GM12878 (cell line): ENCODE results near the gene SLU7. TPM values are rescaled to one million over a fixed set of nuclear protein-coding genes. Genes with fewer than 3 reads are reported as not detected.

Source experiments
- ATAC-seq: fragments of 200-7000 bp; cut with Tn5 transposase; 3 replicates; pipeline ENCODE4 v1.9.1; 2020; ENCODE audit warnings: mild to moderate bottlenecking, moderate library complexity
- Bru-seq: library from RNA; stranded (reverse); fragments of 400-500 nt; gene quantifications from one replicate; lab custom pipeline; 2021; lab: Mats Ljungman, UMichigan
- BruChase-seq, 2 experiments: library from RNA; stranded (reverse); fragments of 400-500 nt; gene quantifications; one replicate each; lab custom pipeline; 2021; lab: Mats Ljungman, UMichigan
- BruUV-seq: library from RNA; stranded (reverse); fragments of 400-500 nt; replicated peaks from 2 replicates; lab custom pipeline; 2021; lab: Mats Ljungman, UMichigan
- CTCF ChIA-PET: fragments of 300-600 bp; sonication (Branson Sonifier 250); formaldehyde crosslinking; extraction: SDS; loops from one replicate; lab custom pipeline; 2021; ENCODE audit warnings: inconsistent platforms; lab: Yijun Ruan, JAX
- POLR2A ChIA-PET: fragments of 350-600 bp; formaldehyde crosslinking; extraction: SDS; loops from one replicate; lab custom pipeline; 2021; ENCODE audit warnings: inconsistent platforms; lab: Charles Lee
- RAD21 ChIA-PET: fragments of 300-600 bp; sonication (Branson Sonifier 250); formaldehyde crosslinking; loops from one replicate; lab custom pipeline; 2023; ENCODE audit warnings: antibody characterized with exemption; ENCODE audit not compliant: unreplicated experiment; lab: Charles Lee
- SMC1A ChIA-PET: fragments of 300-600 bp; sonication (Branson Sonifier 250); formaldehyde crosslinking; loops from one replicate; lab custom pipeline; 2023; ENCODE audit not compliant: unreplicated experiment, uncharacterized antibody; lab: Charles Lee
- DNase-seq: peaks from one replicate; pipeline ENCODE4 v3.0.0-alpha.2; 2011; ENCODE audit warnings: low read depth, low spot score
- FAIRE-seq: peaks from 3 replicates; lab custom pipeline; 2011; peaks lifted over from hg19 to GRCh38; lab: Jason Lieb, UNC
- H2AFZ ChIP-seq: 2 replicates; pipeline ENCODE4 v1.6.0; 2011; ENCODE audit warnings: low read depth, low read length, control low read depth; ENCODE audit not compliant: control insufficient read depth
- H3K27ac ChIP-seq: 2 replicates; pipeline ENCODE4 v1.5.1; 2011; ENCODE audit warnings: control low read depth; ENCODE audit not compliant: control insufficient read depth, insufficient read depth
- H3K27me3 ChIP-seq, 2 experiments: replicated peaks in 1 of 2; 2 replicates each; pipeline versions ENCODE4 v1.6.0 to v1.6.1; 2011; ENCODE audit warnings: low read length in 1 of 2; ENCODE audit not compliant: control insufficient read depth in 2 of 2, insufficient read depth in 2 of 2
- H3K36me3 ChIP-seq, 2 experiments: 2 replicates each; pipeline ENCODE4 v1.5.1; 2011; ENCODE audit warnings: low read length in 1 of 2; ENCODE audit not compliant: control insufficient read depth in 2 of 2, insufficient read depth in 2 of 2
- H3K4me1 ChIP-seq: 2 replicates; pipeline ENCODE4 v1.6.1; 2011; ENCODE audit warnings: mild to moderate bottlenecking, low read length, moderate library complexity, mixed read lengths; ENCODE audit not compliant: control insufficient read depth, insufficient read depth
- H3K4me2 ChIP-seq: 2 replicates; pipeline ENCODE4 v1.6.0; 2011; ENCODE audit warnings: control low read depth; ENCODE audit not compliant: control insufficient read depth, insufficient read depth
- H3K4me3 ChIP-seq: fragments of 200-600 bp; sonication (generic); 2 replicates; pipeline ENCODE4 v1.5.1; 2016
- H3K79me2 ChIP-seq: 2 replicates; pipeline ENCODE4 v1.6.0; 2011; ENCODE audit warnings: low read length; ENCODE audit not compliant: control insufficient read depth, insufficient read depth
- H3K9ac ChIP-seq: 2 replicates; pipeline ENCODE4 v1.8.0; 2011; ENCODE audit warnings: low read length, control low read depth, mixed read lengths; ENCODE audit not compliant: control insufficient read depth, insufficient read depth
- H3K9me3 ChIP-seq: replicated peaks from 3 replicates; pipeline ENCODE4 v1.5.1; 2011; ENCODE audit warnings: mild to moderate bottlenecking, low read length; ENCODE audit not compliant: control insufficient read depth, insufficient read depth
- H4K20me1 ChIP-seq: 2 replicates; pipeline ENCODE4 v1.6.0; 2011; ENCODE audit not compliant: control insufficient read depth, insufficient read depth
- ATF2 ChIP-seq: IDR thresholded peaks from 2 replicates; pipeline ENCODE4 v1.6.1; 2012; ENCODE audit warnings: low read length, inconsistent platforms
- CBFB ChIP-seq: IDR thresholded peaks from 2 replicates; pipeline ENCODE4 v1.6.1; 2016; ENCODE audit warnings: antibody characterized with exemption, low read depth
- CREM ChIP-seq: IDR thresholded peaks from 2 replicates; pipeline ENCODE4 v1.6.1; 2014; ENCODE audit warnings: antibody characterized with exemption, low read depth
- ETV6 ChIP-seq, 2 experiments: fragments of 450-650 bp in 1 of 2; IDR thresholded peaks in 1 of 2; conservative IDR thresholded peaks in 1 of 2; 2 replicates each; pipeline ENCODE4 v1.6.1; 2014; ENCODE audit warnings: antibody characterized with exemption in 1 of 2, borderline replicate concordance in 1 of 2, low read depth in 1 of 2, mild to moderate bottlenecking in 1 of 2, moderate library complexity in 1 of 2
- EZH2 ChIP-seq: IDR thresholded peaks from 2 replicates; pipeline ENCODE4 v1.6.1; 2012; ENCODE audit warnings: low read depth, mild to moderate bottlenecking, control low read depth, inconsistent platforms, low read length, borderline replicate concordance; ENCODE audit not compliant: control insufficient read depth
- GABPA ChIP-seq: IDR thresholded peaks from 2 replicates; pipeline ENCODE4 v1.6.1; 2014; ENCODE audit warnings: antibody characterized with exemption, low read depth, mild to moderate bottlenecking, inconsistent platforms
- MXI1 ChIP-seq: fragments of 150-350 bp; IDR thresholded peaks from 2 replicates; pipeline ENCODE4 v1.6.1; 2011; ENCODE audit warnings: low read depth, mild to moderate bottlenecking, inconsistent platforms, low read length, improper control_type of control experiment
- SUZ12 ChIP-seq: fragments of 200-600 bp; sonication (generic); IDR thresholded peaks from one replicate; pipeline ENCODE4 v1.6.1; 2018; ENCODE audit warnings: antibody characterized with exemption, mild to moderate bottlenecking; ENCODE audit not compliant: unreplicated experiment
- ZNF384 ChIP-seq: IDR thresholded peaks from 2 replicates; pipeline ENCODE4 v1.6.1; 2012; ENCODE audit warnings: low read depth, mild to moderate bottlenecking, low read length, improper control_type of control experiment, borderline replicate concordance
- WGBS: methylation state at CpG from one replicate; pipeline ENCODE4 v1.1.6; 2016; ENCODE audit warnings: low lambda C conversion rate; ENCODE audit not compliant: insufficient replicate concordance, insufficient coverage; ENCODE audit errors: missing lambda C conversion rate; 5-methylcytosine and 5-hydroxymethylcytosine counted together
- in situ Hi-C: fragments of 300-500 bp; cut with MboI; formaldehyde crosslinking; loops from 9 replicates; pipeline ENCODE4 v1.14.3; 2018; ENCODE audit warnings: mixed read lengths
- intact Hi-C: fragments of 100-400 bp; cut with micrococcal nuclease; formaldehyde crosslinking; loops from one replicate; pipeline ENCODE4 v1.14.2; 2022; ENCODE audit not compliant: unreplicated experiment
- long read RNA-seq, 2 experiments: library from polyadenylated mRNA; unstranded; transcript quantifications; one replicate each; pipeline ENCODE4 v2.0.0, GENCODE V29; 2019 to 2020
- polyA minus RNA-seq, 3 experiments: library from RNA; depleted of rRNA, polyadenylated mRNA; stranded (reverse); fragments of >200 nt; gene quantifications; 2 replicates each; pipeline ENCODE4 v1.2.3, GENCODE V29; 2011
- polyA plus RNA-seq, 11 experiments: library from polyadenylated mRNA; depleted of rRNA in 4 of 11; unstranded in 6 of 11; stranded (reverse) in 5 of 11; fragments of >200 nt; fragmentation: Nextera tagmentation in 4 of 11; fragmentation: Illumina TruSeq in 1 of 11; extraction: Ambion mirVana in 4 of 11; extraction: Trizol in 1 of 11; gene quantifications; 1 replicate in 1 of 11; 2 replicates in 10 of 11; pipeline versions ENCODE4 v1.2.1 to v1.2.3, GENCODE V29; 2011 to 2016; ENCODE audit warnings: inconsistent platforms in 2 of 11, missing spikeins in 2 of 11, low read depth in 1 of 11
- total RNA-seq, 4 experiments: library from RNA; depleted of rRNA in 3 of 4; stranded (reverse); fragments of >200 nt in 3 of 4; fragmentation: Illumina TruSeq in 1 of 4; extraction: Trizol in 1 of 4; gene quantifications; 2 replicates each; pipeline versions ENCODE4 v1.2.1 to v1.2.3, GENCODE V29; 2013 to 2021
- TF ChIP-seq, protein P1 (sequence below): fragments of 450-650 bp; IDR thresholded peaks from 2 replicates; pipeline ENCODE4 v1.6.1; 2016; ENCODE audit warnings: mild to moderate bottlenecking, moderate library complexity, borderline replicate concordance

The SLU7 gene
- 36.9 and 53.4 TPM in 2 replicates for total RNA-seq (2013; cell fraction: nucleolus; rRNA removed)
- 32.9 and 36.2 TPM in 2 replicates for total RNA-seq (2014; rRNA removed)
- 51.9 and 56.0 TPM in 2 replicates for total RNA-seq (2014; rRNA removed; fragmentation: Illumina TruSeq; extraction: Trizol)
- 35.2 and 38.6 TPM in 2 replicates for total RNA-seq (2021)
- polyA plus RNA-seq (2011; ENCODE audit: low read depth), result 47.3 TPM
- 52.8 and 77.4 TPM in 2 replicates for polyA plus RNA-seq (2011; rRNA removed)
- polyA plus RNA-seq (2011; cell fraction: cytosol; rRNA removed), result 12.9 and 15.4 TPM in 2 replicates
- polyA plus RNA-seq (2011; cell fraction: nucleus; rRNA removed), result 30.5 and 31.1 TPM in 2 replicates
- polyA plus RNA-seq (2012), result 63.6 and 64.4 TPM in 2 replicates
- polyA plus RNA-seq (2014; fragmentation: Illumina TruSeq; extraction: Trizol), result 55.2 and 57.7 TPM in 2 replicates
- polyA plus RNA-seq (2014; fragmentation: Nextera tagmentation; extraction: Ambion mirVana), result 10 to 100 TPM; 40.9 to 41.2 TPM
- 32.7 and 35.9 TPM in 2 replicates for polyA plus RNA-seq (2014; rRNA removed)
- polyA plus RNA-seq (2016; fragmentation: Nextera tagmentation; extraction: Ambion mirVana), result 10 to 100 TPM; 53.4 to 54.0 TPM
- 23.0 and 30.4 TPM in 2 replicates for polyA minus RNA-seq (2011; rRNA and poly(A)+ RNA removed)
- 8.7 and 16.0 TPM in 2 replicates for polyA minus RNA-seq (2011; cell fraction: cytosol; rRNA and poly(A)+ RNA removed)
- 13.4 and 20.5 TPM in 2 replicates for polyA minus RNA-seq (2011; cell fraction: nucleus; rRNA and poly(A)+ RNA removed)
- percentile 95 among the genes with signal in this experiment for Bru-seq, nascent RNA
- BruChase-seq, experiment 1, labeled RNA remaining after a 6-hour chase, result percentile 90 among the genes with signal in this experiment
- BruChase-seq, experiment 2, labeled RNA remaining after a 2-hour chase, result percentile 94 among the genes with signal in this experiment
- long read RNA-seq, experiment 1, partial matches to known transcripts, result 29 of 36 reads
- long read RNA-seq, experiment 1, other reads (novel, unspliced or antisense), result 5 of 36 reads
- long read RNA-seq, experiment 2, partial matches to known transcripts, result 238 of 271 reads
- long read RNA-seq, experiment 2, other reads (novel, unspliced or antisense), result 29 of 271 reads

GRCh38 chr5:160418561-160419457 is at the start of gene SLU7:
Gene SLU7 (minus strand): TSS chr5:160419081. CDS start chr5:160415294, 3,787 bp downstream.
- Histone ChIP-seq H3K27ac (peak within 1 kb of the TSS; percentile 71), H3K4me3 (peak within 1 kb of the TSS; percentile 72), H3K9me3 (no peaks in the 10 kb centered on the region), H3K4me2 (peak within 1 kb of the TSS; percentile 96), H2AFZ (peak within 1 kb of the TSS; percentile 31), H4K20me1 (no peaks in the 10 kb centered on the region), H3K36me3 (peaks cover 0 to 4% of the 10 kb centered on the region in 2 experiments; a peak in 1 of 4 replicates), H3K27me3 (no peaks in the 10 kb centered on the region), H3K79me2 (peaks cover 53% of the 10 kb centered on the region), H3K9ac (peak within 1 kb of the TSS; percentile 94), H3K4me1 (peaks cover 15% of the 10 kb centered on the region)
- FAIRE-seq, result peak; percentile 75
- in situ Hi-C loops, result no loop called here
- RAD21 ChIA-PET, result interaction anchor here (0.7 to 8.6 kb wide), 15 partner anchors 11 to 1565 kb away, joined by 3 to 109 read pairs (median 8); partner anchors contain the start of gene FAM200C
- 2% methylated on average over 48 of the region's 48 CpGs for WGBS
- SMC1A ChIA-PET, result interaction anchor here (0.6 to 8.9 kb wide), 20 partner anchors 10 to 1008 kb away, joined by 3 to 135 read pairs (median 4); partner anchors contain the start of gene FAM200C
- intact Hi-C loops, result no loop called here
- peak; percentile 80 for ATAC-seq
- peak; percentile 91 for DNase-seq
- POLR2A ChIA-PET, result interaction anchor here (0.5 to 3.2 kb wide), 38 partner anchors 10 to 1498 kb away, joined by 3 to 21 read pairs (median 5); partner anchors contain the start of genes FAM200C and TTC1
- CTCF ChIA-PET, result interaction anchor here (0.7 to 8.9 kb wide), 12 partner anchors 11 to 397 kb away, joined by 3 to 133 read pairs (median 4); partner anchors contain the start of gene FAM200C
- BruUV-seq, result TSS peak; percentile 90
- peak; percentile 66; the same call in 1 of the 2 replicates for TF ChIP-seq CBFB
- 0 out of 2 replicates have a peak, but pooled peaks have one; percentile 29 for TF ChIP-seq CREM
- TF ChIP-seq MXI1, result peak; percentile 77; the same call in 1 of the 2 replicates
- TF ChIP-seq ETV6 (conservative IDR thresholded peaks at IDR 0.05 in 1 of 2, IDR thresholded peaks at IDR 0.05 in 1 of 2; ENCODE audit: borderline replicate concordance in 1 of 2, low read depth in 1 of 2), result no peak
- peak; percentile 98 for TF ChIP-seq ZNF384
- peak; percentile 88 for TF ChIP-seq GABPA
- TF ChIP-seq ATF2, result peak; percentile 59; the same call in 1 of the 2 replicates
- TF ChIP-seq SUZ12, result no peak
- TF ChIP-seq, protein P1, sequence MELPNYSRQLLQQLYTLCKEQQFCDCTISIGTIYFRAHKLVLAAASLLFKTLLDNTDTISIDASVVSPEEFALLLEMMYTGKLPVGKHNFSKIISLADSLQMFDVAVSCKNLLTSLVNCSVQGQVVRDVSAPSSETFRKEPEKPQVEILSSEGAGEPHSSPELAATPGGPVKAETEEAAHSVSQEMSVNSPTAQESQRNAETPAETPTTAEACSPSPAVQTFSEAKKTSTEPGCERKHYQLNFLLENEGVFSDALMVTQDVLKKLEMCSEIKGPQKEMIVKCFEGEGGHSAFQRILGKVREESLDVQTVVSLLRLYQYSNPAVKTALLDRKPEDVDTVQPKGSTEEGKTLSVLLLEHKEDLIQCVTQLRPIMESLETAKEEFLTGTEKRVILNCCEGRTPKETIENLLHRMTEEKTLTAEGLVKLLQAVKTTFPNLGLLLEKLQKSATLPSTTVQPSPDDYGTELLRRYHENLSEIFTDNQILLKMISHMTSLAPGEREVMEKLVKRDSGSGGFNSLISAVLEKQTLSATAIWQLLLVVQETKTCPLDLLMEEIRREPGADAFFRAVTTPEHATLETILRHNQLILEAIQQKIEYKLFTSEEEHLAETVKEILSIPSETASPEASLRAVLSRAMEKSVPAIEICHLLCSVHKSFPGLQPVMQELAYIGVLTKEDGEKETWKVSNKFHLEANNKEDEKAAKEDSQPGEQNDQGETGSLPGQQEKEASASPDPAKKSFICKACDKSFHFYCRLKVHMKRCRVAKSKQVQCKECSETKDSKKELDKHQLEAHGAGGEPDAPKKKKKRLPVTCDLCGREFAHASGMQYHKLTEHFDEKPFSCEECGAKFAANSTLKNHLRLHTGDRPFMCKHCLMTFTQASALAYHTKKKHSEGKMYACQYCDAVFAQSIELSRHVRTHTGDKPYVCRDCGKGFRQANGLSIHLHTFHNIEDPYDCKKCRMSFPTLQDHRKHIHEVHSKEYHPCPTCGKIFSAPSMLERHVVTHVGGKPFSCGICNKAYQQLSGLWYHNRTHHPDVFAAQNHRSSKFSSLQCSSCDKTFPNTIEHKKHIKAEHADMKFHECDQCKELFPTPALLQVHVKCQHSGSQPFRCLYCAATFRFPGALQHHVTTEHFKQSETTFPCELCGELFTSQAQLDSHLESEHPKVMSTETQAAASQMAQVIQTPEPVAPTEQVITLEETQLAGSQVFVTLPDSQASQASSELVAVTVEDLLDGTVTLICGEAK, result peak; percentile 88
- TF ChIP-seq EZH2, result no peak
